Coronary artery (tissue), 2 donors: ENCODE results near the gene SNAP47.

ENCODE experiments used
- DNase-seq: peaks from one replicate; pipeline ENCODE4 v3.0.0-alpha.2; 2017; ENCODE audit warnings: low spot score
- H3K27ac ChIP-seq, 2 donors: fragments of 200-600 bp; sonication (generic); one replicate each; pipeline ENCODE4 v1.5.1; 2016 to 2019
- H3K4me3 ChIP-seq: fragments of 200-600 bp; sonication (generic); 2 replicates; pipeline ENCODE4 v1.5.1; 2016; ENCODE audit warnings: mild to moderate bottlenecking, moderate library complexity
- CTCF ChIP-seq: fragments of 200-600 bp; sonication (generic); IDR thresholded peaks from one replicate; pipeline ENCODE4 v1.5.1; 2019; ENCODE audit warnings: antibody characterized with exemption

SNAP47 gene

GRCh38 chr1:227739636-227740035 is 4.4 kb downstream of the SNAP47 start:
- no peak overlapping the region for H3K27ac ChIP-seq
- TF ChIP-seq CTCF, result no peak
- DNase-seq, result no peak
- no peak overlapping the region for H3K4me3 ChIP-seq

- Histone ChIP-seq H3K27ac (no peak overlapping the region), H3K4me3 (no peak overlapping the region)
- DNase-seq, result no peak
- no peak for TF ChIP-seq CTCF
Observed at GRCh38 chr1:227740401-227740960, 5.2 kb downstream of the SNAP47 start.

GRCh38 chr1:227741166-227741870 is 6.1 kb downstream of the SNAP47 start:
- no peak for DNase-seq
- no peak for TF ChIP-seq CTCF
- Histone ChIP-seq H3K4me3 (no peak overlapping the region), H3K27ac (no peak overlapping the region)

GRCh38 chr1:227742738-227743715 is 7.8 kb downstream of the SNAP47 start:
- no peak overlapping the region for H3K4me3 ChIP-seq
- TF ChIP-seq CTCF, result no peak
- no peak for DNase-seq
- no peak overlapping the region for H3K27ac ChIP-seq

GRCh38 chr1:227744668-227745067 is 9.4 kb downstream of the SNAP47 start:
- Histone ChIP-seq H3K4me3 (no peak overlapping the region), H3K27ac (no peak overlapping the region)
- DNase-seq, result no peak
- TF ChIP-seq CTCF, result no peak

GRCh38 chr1:227745568-227746265 is 10.5 kb downstream of the SNAP47 start:
- H3K27ac ChIP-seq, result no peak overlapping the region
- H3K4me3 ChIP-seq, result no peak overlapping the region
- no peak for DNase-seq
- no peak for TF ChIP-seq CTCF
